Lower lobe of right lung (tissue), 2 donors: ENCODE measurements around the gene DAGLA. TPM values are rescaled to one million over a fixed set of nuclear protein-coding genes. Genes with fewer than 3 reads are reported as not detected.

Experiments used
- ATAC-seq, 2 donors: fragments of 200-7000 bp; cut with Tn5 transposase; one replicate each; pipeline ENCODE4 v1.9.1; 2020 to 2022; ENCODE audit warnings: mild to moderate bottlenecking in 2 of 2, moderate library complexity in 2 of 2
- DNase-seq: peaks from one replicate; pipeline ENCODE4 v3.0.0-alpha.2; 2020
- H3K27ac ChIP-seq: fragments of 200-600 bp; one replicate; pipeline ENCODE4 v1.8.0; 2022
- H3K27me3 ChIP-seq: fragments of 200-600 bp; one replicate; pipeline ENCODE4 v1.8.0; 2022; ENCODE audit warnings: low read depth
- H3K36me3 ChIP-seq: fragments of 200-600 bp; one replicate; pipeline ENCODE4 v1.8.0; 2022; ENCODE audit warnings: mild to moderate bottlenecking
- H3K4me1 ChIP-seq: fragments of 200-600 bp; one replicate; pipeline ENCODE4 v1.8.0; 2022
- H3K4me3 ChIP-seq: fragments of 200-600 bp; one replicate; pipeline ENCODE4 v1.8.0; 2022; ENCODE audit warnings: mild to moderate bottlenecking
- H3K9me3 ChIP-seq: fragments of 200-600 bp; one replicate; pipeline ENCODE4 v1.8.0; 2022
- CTCF ChIP-seq: fragments of 200-600 bp; IDR thresholded peaks from one replicate; pipeline ENCODE4 v1.8.0; 2022; ENCODE audit warnings: antibody characterized with exemption, mild to moderate bottlenecking
- intact Hi-C: fragments of 100-400 bp; cut with DNase I; formaldehyde crosslinking; loops from one replicate; pipeline ENCODE4 v1.11.0; 2022
- total RNA-seq: library from RNA; stranded (reverse); fragmentation: NEBNext Ultra II Directional; extraction: Animal tissue kit (Norgen Biotek cat#: 25700); gene quantifications from one replicate; pipeline ENCODE4 v1.2.1, GENCODE V29; 2021
- donor health status: DM: no; HTN: yes; CAD: no; lungs with severe emphysema.

DAGLA gene
- total RNA-seq, 1 donor from 2014 or later = 7.1 TPM

DNA sequence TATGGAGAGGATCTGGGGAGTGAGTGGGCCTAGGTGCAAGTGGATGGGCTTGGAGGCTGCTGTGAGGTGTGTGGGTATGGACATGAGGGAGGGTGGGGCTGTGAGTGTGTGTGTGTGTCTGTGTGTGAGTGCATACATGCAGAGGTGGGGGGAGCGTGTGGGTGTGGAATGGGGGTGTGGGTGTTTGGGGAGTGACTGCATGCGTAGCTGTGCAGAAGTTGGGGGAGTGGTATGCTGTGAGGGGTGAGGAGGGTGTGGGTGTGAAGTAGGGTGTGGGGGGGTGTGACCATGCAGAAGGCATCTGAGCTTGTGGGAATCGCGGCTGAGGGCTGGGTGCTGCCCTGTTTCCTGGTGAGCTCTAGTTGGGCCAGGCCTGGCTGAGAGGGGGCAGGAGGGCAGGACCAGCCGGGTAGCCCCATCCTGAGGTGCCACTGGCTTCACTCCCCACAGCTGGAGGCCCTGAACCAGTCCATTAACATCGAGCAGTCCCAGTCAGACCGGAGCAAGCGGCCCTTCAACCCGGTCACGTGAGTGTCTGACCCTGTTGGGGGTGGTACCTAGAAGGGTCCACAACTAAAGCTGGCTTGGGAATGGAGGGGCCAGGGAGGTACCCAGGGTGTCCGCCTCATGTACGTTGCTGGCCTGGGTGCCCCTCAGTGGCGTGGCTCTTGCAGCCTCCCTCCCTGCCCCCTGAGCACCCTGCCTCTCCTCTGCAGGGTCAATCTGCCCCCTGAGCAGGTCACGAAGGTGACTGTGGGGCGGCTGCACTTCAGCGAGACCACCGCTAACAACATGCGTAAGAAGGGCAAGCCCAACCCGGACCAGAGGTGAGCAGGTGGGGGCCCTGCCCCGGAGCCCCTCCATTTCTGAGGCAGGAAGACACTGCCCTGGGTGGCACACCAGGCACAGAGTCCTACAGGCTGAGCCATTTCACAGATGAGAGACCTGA, 95.7 kb downstream of the DAGLA start:
- DNase-seq = no peak

DNA sequence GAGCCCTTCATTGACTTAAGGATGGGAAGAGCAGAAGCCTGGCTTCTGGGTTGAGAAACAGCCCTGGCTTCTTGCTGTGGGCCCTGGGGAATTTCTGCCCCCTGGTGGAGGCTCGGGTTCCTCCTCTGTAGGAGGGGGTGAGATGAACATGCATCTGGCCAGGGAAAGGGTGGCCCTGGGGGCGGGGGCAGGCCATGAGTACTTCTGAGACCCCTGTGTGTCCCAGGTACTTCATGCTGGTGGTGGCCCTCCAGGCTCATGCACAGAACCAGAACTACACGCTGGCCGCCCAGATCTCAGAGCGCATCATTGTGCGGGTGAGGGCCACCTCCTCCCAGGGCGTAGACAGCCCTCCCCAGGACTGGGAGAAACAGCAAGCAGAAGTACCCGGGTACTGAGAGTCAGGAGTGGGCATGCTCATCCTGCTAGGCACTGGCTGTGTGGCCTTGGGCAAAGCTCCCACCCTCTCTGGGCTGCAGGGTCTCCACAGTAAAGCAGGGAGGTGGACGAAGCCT, 96.4 kb downstream of the DAGLA start:
- ATAC-seq = peak; percentile 41 to 44
- peak; percentile 69 for DNase-seq

More for the DNA sequence above, 95.7 kb downstream of the DAGLA start:
- Histone ChIP-seq H3K36me3 (no peaks in the 10 kb centered on the region), H3K4me1 (no peaks in the 10 kb centered on the region), H3K9me3 (no peaks in the 10 kb centered on the region), H3K27ac (no peak overlapping the region), H3K4me3 (no peak overlapping the region), H3K27me3 (no peaks in the 10 kb centered on the region)
- no peak for TF ChIP-seq CTCF
- intact Hi-C loops = no loop called here
- ATAC-seq = peak; percentile 4 to 34

DNA sequence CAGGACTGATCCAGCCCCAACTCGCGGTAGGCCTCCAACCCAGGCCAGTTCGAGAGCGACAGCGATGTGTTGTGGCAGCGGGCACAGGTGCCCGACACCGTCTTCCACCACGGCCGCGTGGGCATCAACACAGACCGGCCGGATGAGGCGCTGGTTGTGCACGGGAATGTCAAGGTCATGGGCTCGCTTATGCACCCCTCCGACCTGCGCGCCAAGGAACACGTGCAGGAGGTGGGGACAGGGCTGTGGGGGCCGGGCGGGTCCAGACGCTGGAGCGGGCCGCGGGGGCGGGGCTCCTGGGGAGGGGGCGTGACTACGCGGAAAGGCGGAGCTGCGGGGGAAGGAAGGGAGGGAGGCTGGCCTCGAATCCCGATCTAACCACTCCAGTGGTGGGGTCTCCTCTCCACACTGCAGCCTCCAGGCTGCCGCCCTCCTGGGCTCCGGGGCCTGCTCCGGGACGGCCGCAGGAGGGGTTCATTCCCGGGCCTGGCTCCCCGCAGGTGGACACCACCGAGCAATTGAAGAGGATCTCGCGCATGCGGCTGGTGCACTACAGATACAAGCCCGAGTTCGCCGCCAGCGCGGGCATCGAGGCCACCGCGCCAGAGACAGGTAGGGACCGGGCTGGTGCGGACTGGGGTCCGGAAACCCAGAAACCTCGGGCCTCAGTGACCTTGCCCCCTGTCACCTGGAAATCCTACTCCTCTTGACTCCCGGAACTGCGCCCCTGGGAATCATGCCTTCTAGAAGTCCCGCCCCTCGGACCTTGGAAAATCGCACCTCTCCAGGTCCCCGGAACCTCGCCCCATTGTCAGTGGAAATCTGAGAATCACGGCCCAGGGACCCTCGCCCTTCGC, 97.3 kb downstream of the DAGLA start:
- peak overlapping the region; percentile 18 for H3K4me3 ChIP-seq
- DNase-seq = no peak
- no peak overlapping the region for H3K27ac ChIP-seq
- H3K27me3 ChIP-seq = no peaks in the 10 kb centered on the region
- H3K36me3 ChIP-seq = peaks cover 2% of the 10 kb centered on the region
- no peaks in the 10 kb centered on the region for H3K9me3 ChIP-seq
- ATAC-seq = peak; percentile 3 to 5
- TF ChIP-seq CTCF = no peak
- no peaks in the 10 kb centered on the region for H3K4me1 ChIP-seq
- intact Hi-C loops = no loop called here

More for the DNA sequence above, 96.4 kb downstream of the DAGLA start:
- intact Hi-C loops = no loop called here
- Histone ChIP-seq H3K27ac (no peak overlapping the region), H3K36me3 (no peaks in the 10 kb centered on the region), H3K9me3 (no peaks in the 10 kb centered on the region), H3K4me1 (no peaks in the 10 kb centered on the region), H3K4me3 (no peak overlapping the region), H3K27me3 (no peaks in the 10 kb centered on the region)
- TF ChIP-seq CTCF = peak; percentile 59

GRCh38 chr11:61778357-61778886, 98.2 kb downstream of the DAGLA start:
- Histone ChIP-seq H3K27ac (no peak overlapping the region), H3K36me3 (peaks cover 12% of the 10 kb centered on the region), H3K27me3 (no peaks in the 10 kb centered on the region), H3K9me3 (no peaks in the 10 kb centered on the region), H3K4me1 (no peaks in the 10 kb centered on the region), H3K4me3 (no peak overlapping the region)
- intact Hi-C loops = no loop called here
- no peak for TF ChIP-seq CTCF
- ATAC-seq = no peak
- no peak for DNase-seq
